HG03108 (cell line): Measurements from ENCODE around the gene PCAT7.

ENCODE experiments used
- ATAC-seq: cut with Tn5 transposase; IDR thresholded peaks from one replicate; pipeline ENCODE4 v1.9.1; 2021; ENCODE audit warnings: moderate library complexity; ENCODE audit not compliant: unreplicated experiment

Gene PCAT7

DNA sequence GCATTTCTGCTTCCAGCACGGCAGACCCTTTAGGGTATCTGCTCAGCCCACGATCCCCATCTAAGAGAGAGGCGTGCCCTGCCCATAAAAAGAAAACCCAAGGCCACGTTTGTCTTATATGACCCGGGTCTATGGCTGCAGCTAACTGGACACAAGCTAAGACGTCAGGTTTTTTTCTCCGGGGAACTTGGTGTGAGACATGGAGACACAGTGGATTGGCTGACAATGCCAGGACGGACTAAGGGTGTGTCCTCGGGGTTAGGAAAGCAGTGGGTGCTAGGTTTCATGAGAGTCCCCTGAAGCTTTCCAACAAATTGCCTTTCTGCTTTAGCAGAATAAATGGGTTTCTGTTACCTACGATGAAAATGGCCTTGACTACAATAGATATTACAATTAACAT lies 45.8 kb downstream of the PCAT7 start:
- ATAC-seq = no peak

DNA sequence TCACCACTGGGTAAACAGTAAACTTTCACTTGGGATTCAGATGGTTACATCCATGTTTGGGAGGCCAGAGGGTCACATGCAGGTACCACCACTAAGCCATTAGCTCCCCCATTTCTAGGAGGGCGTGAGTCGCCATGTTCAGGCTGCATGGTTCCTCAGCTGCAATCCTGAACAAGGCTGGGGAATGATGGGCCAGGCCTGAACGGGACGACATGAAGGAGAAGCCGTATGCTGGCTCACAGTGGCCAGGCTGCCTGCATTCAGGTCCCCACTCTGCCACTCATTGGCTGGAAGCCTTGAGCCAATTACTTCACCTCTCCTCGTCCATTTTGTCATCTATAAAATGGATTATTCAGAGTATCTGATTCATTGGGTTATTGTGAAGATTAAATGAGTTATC lies 47.8 kb downstream of the PCAT7 start:
- no peak for ATAC-seq

DNA sequence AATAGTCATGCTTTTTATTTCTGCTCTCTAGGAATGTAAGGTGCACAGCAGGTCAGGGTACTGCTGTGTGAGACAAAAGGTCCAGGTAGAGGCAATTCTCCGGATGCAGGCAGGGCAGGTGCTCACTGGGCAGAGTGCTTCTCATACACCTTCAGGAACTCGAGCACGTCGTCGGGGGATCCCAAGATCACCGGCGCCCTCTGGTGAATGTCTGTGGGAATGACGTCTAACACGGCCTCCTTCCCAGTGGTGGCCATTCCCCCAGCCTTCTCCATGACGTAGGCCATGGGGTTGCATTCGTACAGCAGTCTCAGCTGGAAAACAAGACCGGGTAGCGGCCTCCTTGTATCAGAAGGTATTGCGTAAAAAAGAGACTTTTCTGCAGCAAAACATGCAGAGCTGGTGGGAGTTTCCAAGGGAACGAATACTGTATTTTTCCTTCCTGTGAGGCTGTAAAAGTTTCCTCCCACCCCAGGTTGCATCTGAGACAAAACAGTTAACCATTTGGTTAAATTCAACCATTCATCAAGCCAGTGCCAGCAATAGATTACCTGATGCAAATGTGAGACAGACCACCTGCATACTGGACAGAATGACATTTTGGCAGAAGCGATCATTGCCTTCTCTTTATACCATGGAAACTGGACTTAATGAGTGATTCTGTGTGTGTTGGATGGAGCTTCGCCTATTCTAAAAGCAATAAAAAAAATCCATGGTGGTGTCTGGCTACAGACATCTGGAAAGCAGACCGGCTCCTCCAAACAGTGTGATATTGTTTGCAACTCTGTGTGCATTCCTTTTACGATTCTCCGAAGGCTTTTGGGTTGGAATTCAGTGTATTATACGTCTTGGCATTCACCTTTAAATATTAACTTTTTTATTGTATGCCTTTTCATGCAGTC lies 48.6 kb downstream of the PCAT7 start:
- ATAC-seq = no peak

DNA sequence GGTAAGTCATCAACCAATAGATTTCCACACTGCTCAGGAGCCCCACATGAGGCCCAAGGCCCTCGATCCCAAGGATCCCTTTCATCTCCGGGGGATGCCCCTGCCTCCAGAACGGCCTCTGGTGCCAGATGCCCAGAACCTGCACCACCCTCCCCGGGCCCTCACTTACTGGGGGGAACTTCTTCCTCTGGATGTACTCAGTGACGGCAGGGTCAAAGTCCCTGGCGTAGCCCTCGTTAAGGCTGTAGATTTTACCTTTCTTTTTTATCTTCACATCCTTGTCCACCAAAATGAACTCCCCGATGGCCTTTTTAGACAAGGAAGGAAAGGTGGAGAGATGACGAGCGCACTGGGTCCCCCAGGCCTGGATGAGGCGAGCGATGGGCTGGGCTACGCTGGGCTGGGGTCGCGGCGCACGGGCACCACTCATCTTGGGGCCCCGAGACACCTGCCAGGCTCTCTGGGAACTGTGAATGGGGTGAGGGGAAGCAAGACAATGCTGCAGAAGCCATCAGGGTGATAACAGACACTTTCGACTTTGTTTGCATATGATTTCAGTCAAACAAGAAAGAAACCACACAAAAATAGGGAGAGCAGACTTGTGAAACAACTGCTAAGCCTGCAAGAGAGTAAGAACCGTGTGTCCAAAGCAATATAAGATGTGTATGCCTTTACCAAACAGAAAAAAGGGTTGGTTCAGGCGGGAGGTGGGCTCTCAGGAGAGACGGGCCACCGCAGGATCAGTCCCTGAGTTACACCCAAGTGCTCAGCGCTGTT lies 52.0 kb downstream of the PCAT7 start:
- no peak for ATAC-seq

GRCh38 chr9:94607423-94607691 lies 52.5 kb downstream of the PCAT7 start:
- ATAC-seq = no peak

DNA sequence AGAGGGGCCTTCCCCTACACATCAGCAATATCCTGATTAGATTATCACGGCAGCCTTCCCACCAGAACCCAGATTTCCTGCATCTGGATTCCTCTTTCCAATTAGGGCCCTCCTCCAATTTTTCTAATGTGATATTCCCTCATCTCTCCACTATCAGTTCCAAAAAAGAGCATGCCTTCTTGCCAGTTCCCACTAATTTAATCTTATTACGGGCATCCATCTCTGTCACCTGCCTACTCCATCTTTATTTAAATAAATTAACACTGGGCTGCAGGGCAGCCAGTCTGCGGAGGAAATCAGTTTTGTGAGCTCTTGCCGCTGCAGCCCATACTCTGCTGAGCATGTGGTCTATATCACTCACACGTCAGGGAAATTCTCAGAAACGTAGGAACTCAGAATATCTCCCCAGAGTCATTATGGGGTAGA lies 55.3 kb downstream of the PCAT7 start:
- no peak for ATAC-seq

- ATAC-seq = no peak
Observed at GRCh38 chr9:94611638-94612068, 56.8 kb downstream of the PCAT7 start.

- ATAC-seq = no peak
Observed at GRCh38 chr9:94612071-94612470, 57.2 kb downstream of the PCAT7 start.

DNA sequence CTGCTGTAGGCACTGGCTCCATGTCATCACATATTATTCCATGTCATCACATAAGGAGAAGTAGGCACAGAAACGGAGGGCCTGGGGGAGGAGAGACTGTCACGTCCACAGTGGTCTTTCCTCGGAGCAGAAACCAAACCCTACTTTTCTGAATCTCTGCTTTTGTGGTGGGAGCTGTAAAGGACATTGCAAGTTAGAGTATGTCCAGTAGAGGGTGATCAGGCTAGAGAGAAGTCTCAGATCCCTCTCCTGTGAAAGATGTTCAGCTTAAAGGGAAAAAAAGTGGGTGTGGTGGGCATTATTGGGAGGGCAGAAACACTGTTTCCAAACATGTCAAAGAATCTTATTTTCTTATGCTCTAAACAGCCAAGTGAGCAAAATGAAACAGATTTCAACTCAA lies 58.1 kb downstream of the PCAT7 start:
- ATAC-seq = no peak

DNA sequence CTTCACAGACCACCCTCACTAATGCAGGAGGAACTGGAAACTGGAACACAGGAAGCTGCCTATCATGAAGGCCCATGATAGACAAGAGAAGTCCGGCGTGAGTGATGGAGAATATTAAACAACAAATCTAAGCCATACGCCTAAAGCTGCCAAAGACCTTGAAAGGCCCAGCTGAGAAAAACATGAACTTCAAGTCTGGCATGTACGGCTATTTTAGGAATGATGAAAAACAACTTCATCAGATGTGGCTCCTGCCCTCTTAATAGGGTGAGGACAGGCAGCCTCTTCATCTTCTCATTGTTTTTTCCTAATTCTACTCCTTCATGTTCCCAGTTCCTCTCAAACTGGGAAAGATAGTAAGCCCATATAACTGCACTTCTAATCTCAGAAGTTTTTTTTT lies 64.1 kb downstream of the PCAT7 start:
- ATAC-seq = no peak
